HEK293 (cell line): ENCODE data around the gene EMC9.

Experiments
- CTCF ChIA-PET: fragments of 350-600 bp; formaldehyde crosslinking; extraction: SDS; loops from one replicate; lab custom pipeline; 2021; ENCODE audit warnings: antibody characterized with exemption; lab: Yijun Ruan, JAX
- POLR2A ChIA-PET: fragments of 300-600 bp; formaldehyde crosslinking; extraction: SDS; loops from one replicate; lab custom pipeline; 2020; ENCODE audit warnings: antibody characterized with exemption, inconsistent platforms; lab: Yijun Ruan, JAX
- H3K27ac ChIP-seq: fragments of 200-500 bp; sonication (Bioruptor generic); 2 replicates; pipeline ENCODE4 v1.5.1; 2014; ENCODE audit warnings: low read depth, low read length, control low read depth, inconsistent platforms; ENCODE audit errors: extremely low read depth
- H3K36me3 ChIP-seq, 2 experiments: fragments of 200-500 bp in 1 of 2; sonication (Bioruptor generic) in 1 of 2; 1 replicate in 1 of 2; 2 replicates in 1 of 2; pipeline ENCODE4 v1.5.1; 2014 to 2017; ENCODE audit warnings: inconsistent platforms in 2 of 2, low read length in 2 of 2; ENCODE audit not compliant: control insufficient read depth in 2 of 2, insufficient read depth in 1 of 2
- H3K4me1 ChIP-seq: fragments of 200-500 bp; sonication (Bioruptor generic); 2 replicates; pipeline ENCODE4 v1.5.1; 2014; ENCODE audit warnings: mild to moderate bottlenecking, low read length, inconsistent platforms; ENCODE audit not compliant: control insufficient read depth, insufficient read depth
- H3K4me3 ChIP-seq: 2 replicates; pipeline ENCODE4 v1.5.1; 2011; ENCODE audit warnings: low read depth, mild to moderate bottlenecking, control low read depth, low read length, moderate library complexity
- H3K9me3 ChIP-seq: fragments of 200-500 bp; sonication (Bioruptor generic); 2 replicates; pipeline ENCODE4 v1.5.1; 2014; ENCODE audit warnings: low read depth, low read length, inconsistent platforms; ENCODE audit not compliant: control insufficient read depth, insufficient read depth
- OVOL3 ChIP-seq: fragments of 450-650 bp; formaldehyde crosslinking; IDR thresholded peaks from 2 replicates; pipeline ENCODE4 v1.5.1; 2016; ENCODE audit warnings: missing biosample characterization, missing genetic modification characterization
- SALL2 ChIP-seq: fragments of 450-650 bp; formaldehyde crosslinking; IDR thresholded peaks from 2 replicates; pipeline ENCODE4 v1.5.0; 2017; ENCODE audit warnings: missing biosample characterization, mild to moderate bottlenecking, missing genetic modification characterization, borderline replicate concordance
- SCRT2 ChIP-seq: fragments of 450-650 bp; formaldehyde crosslinking; IDR thresholded peaks from 2 replicates; pipeline ENCODE4 v1.5.1; 2016; ENCODE audit warnings: missing biosample characterization, missing genetic modification characterization
- SETDB1 ChIP-seq: IDR thresholded peaks from one replicate; pipeline ENCODE4 v1.6.1; 2017; ENCODE audit warnings: mild to moderate bottlenecking, low read length, moderate library complexity, mixed read lengths; ENCODE audit not compliant: insufficient read length
- SP3 ChIP-seq: fragments of 450-650 bp; formaldehyde crosslinking; IDR thresholded peaks from 2 replicates; pipeline ENCODE4 v1.5.1; 2016; ENCODE audit warnings: missing biosample characterization, missing genetic modification characterization
- ZNF121 ChIP-seq: fragments of 450-650 bp; formaldehyde crosslinking; IDR thresholded peaks from 2 replicates; pipeline ENCODE4 v1.5.1; 2016; ENCODE audit warnings: missing biosample characterization, missing genetic modification characterization
- ZNF19 ChIP-seq: fragments of 450-650 bp; formaldehyde crosslinking; IDR thresholded peaks from 2 replicates; pipeline ENCODE4; 2016; ENCODE audit warnings: missing biosample characterization, missing genetic modification characterization, low read depth
- ZNF23 ChIP-seq: fragments of 450-650 bp; formaldehyde crosslinking; IDR thresholded peaks from 2 replicates; pipeline ENCODE4 v1.5.1; 2016; ENCODE audit warnings: missing biosample characterization, missing genetic modification characterization, borderline replicate concordance
- ZNF292 ChIP-seq: fragments of 450-650 bp; formaldehyde crosslinking; IDR thresholded peaks from 2 replicates; pipeline ENCODE4 v1.5.1; 2016; ENCODE audit warnings: low read depth, missing biosample characterization, missing genetic modification characterization, borderline replicate concordance
- ZNF391 ChIP-seq: fragments of 450-650 bp; formaldehyde crosslinking; IDR thresholded peaks from 2 replicates; pipeline ENCODE4 v1.5.1; 2016; ENCODE audit warnings: low read depth, missing biosample characterization, missing genetic modification characterization, borderline replicate concordance
- ZNF404 ChIP-seq: fragments of 450-650 bp; formaldehyde crosslinking; IDR thresholded peaks from 2 replicates; pipeline ENCODE4 v1.5.1; 2017; ENCODE audit warnings: missing biosample characterization, missing genetic modification characterization
- ZNF549 ChIP-seq: fragments of 450-650 bp; IDR thresholded peaks from 2 replicates; pipeline ENCODE4 v1.5.1; 2018; ENCODE audit warnings: missing biosample characterization, missing genetic modification characterization, mild to moderate bottlenecking, inconsistent platforms, moderate library complexity
- ZNF555 ChIP-seq: fragments of 450-650 bp; formaldehyde crosslinking; conservative IDR thresholded peaks from 2 replicates; pipeline ENCODE4 v1.5.1; 2017; ENCODE audit warnings: missing biosample characterization, mild to moderate bottlenecking, missing genetic modification characterization, inconsistent platforms
- ZNF600 ChIP-seq: fragments of 450-650 bp; formaldehyde crosslinking; IDR thresholded peaks from 2 replicates; pipeline ENCODE4 v1.5.1; 2016; ENCODE audit warnings: missing biosample characterization, missing genetic modification characterization
- ZNF768 ChIP-seq: fragments of 450-650 bp; formaldehyde crosslinking; IDR thresholded peaks from 2 replicates; pipeline ENCODE4 v1.5.1; 2018; ENCODE audit warnings: missing biosample characterization, mild to moderate bottlenecking, missing genetic modification characterization
- TF ChIP-seq, protein P1 (sequence below): fragments of 450-650 bp; formaldehyde crosslinking; IDR thresholded peaks from 2 replicates; pipeline ENCODE4 v1.5.1; 2016; ENCODE audit warnings: missing biosample characterization, missing genetic modification characterization, low read depth
- TF ChIP-seq, protein P2 (sequence below): fragments of 450-650 bp; formaldehyde crosslinking; IDR thresholded peaks from 2 replicates; pipeline ENCODE4 v1.5.1; 2017; ENCODE audit warnings: missing biosample characterization, missing genetic modification characterization
- TF ChIP-seq, protein P3 (sequence below): fragments of 450-650 bp; formaldehyde crosslinking; IDR thresholded peaks from 2 replicates; pipeline ENCODE4 v1.5.1; 2016; ENCODE audit warnings: missing biosample characterization, missing genetic modification characterization
- TF ChIP-seq, protein P4 (sequence below): fragments of 450-650 bp; formaldehyde crosslinking; IDR thresholded peaks from 2 replicates; pipeline ENCODE4 v1.5.1; 2016; ENCODE audit warnings: missing biosample characterization, missing genetic modification characterization, low read depth

EMC9 gene

DNA sequence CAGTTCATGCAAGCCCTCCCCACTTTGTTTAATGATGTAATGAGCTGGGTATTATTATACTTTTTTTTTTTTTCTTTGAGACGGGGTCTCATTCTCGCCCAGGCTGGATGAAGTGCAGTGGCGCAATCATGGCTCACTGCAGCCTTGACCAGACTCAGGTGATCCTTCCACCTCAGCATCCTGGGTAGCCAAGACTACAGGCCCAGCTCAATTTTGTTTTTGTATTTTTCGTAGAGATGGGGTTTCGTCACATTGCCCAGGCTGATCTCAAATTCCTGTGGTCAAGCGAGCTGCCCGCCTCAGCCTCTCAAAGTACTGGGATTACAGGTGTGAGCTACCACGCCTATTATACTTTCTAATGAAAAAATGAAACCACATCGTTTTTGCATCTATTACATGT is 31.3 kb downstream of the EMC9 start:
- CTCF ChIA-PET: interaction anchor here (0.6 to 8.9 kb wide), 13 partner anchors 9 to 821 kb away, joined by 3 to 163 read pairs (median 5); partner anchors contain the start of genes IRF9 and PCK2
- H3K4me1 ChIP-seq: no peaks in the 10 kb centered on the region
- H3K9me3 ChIP-seq: no peaks in the 10 kb centered on the region
- no peak overlapping the region for H3K27ac ChIP-seq
- TF ChIP-seq, protein P1, sequence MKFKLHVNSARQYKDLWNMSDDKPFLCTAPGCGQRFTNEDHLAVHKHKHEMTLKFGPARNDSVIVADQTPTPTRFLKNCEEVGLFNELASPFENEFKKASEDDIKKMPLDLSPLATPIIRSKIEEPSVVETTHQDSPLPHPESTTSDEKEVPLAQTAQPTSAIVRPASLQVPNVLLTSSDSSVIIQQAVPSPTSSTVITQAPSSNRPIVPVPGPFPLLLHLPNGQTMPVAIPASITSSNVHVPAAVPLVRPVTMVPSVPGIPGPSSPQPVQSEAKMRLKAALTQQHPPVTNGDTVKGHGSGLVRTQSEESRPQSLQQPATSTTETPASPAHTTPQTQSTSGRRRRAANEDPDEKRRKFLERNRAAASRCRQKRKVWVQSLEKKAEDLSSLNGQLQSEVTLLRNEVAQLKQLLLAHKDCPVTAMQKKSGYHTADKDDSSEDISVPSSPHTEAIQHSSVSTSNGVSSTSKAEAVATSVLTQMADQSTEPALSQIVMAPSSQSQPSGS (tag by site-specific recombination): 0 out of 2 replicates have a peak, but pooled peaks have one; percentile 34
- TF ChIP-seq SALL2 (no peak), ZNF549 (tag by site-specific recombination) (no peak), SP3 (tag by site-specific recombination) (no peak), ZNF768 (tag by site-specific recombination) (no peak), ZNF404 (tag by site-specific recombination) (no peak)
- H3K4me3 ChIP-seq: no peak overlapping the region
- POLR2A ChIA-PET: interaction anchor here (0.5 to 7.1 kb wide), 7 partner anchors 12 to 399 kb away, joined by 3 to 56 read pairs (median 5); partner anchors contain the start of genes EMC9, PCK2 and PSME1
- H3K36me3 ChIP-seq: no peaks in the 10 kb centered on the region

DNA sequence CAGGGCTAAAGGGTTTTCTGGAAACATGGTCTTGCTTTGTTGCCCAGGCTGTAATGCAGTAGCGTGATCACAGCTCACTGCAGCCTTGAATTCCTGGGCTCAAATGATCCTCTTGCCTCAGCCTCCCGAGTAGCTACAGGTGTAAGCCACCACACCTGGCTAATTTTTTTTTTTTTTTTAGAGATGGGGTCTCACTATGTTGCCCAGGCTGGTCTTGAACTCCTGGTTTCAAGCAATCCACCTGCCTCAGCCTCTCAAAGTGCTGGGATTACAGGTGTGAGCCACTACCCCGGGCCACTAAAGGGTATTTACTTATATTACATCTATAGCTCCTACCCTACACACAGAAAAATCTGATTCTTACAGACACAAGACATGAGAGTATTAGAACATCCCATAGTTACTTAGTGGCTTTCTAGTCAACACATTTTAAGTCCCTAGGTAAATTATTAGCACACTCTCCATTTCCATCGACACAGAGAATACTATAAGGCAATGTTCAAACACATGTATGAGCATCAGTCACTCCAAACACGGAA is 33.0 kb downstream of the EMC9 start:
- ChIA-PET CTCF (interaction anchor here (0.6 to 8.9 kb wide), 32 partner anchors 8 to 476 kb away, joined by 3 to 163 read pairs (median 4); partner anchors contain the start of genes CARMIL3, CHMP4A, EMC9 and IRF9), POLR2A (interaction anchor here (0.8 to 7.1 kb wide), 9 partner anchors 14 to 80 kb away, joined by 3 to 56 read pairs (median 5); partner anchors contain the start of genes EMC9, IPO4, IRF9 and PCK2)
- no peak overlapping the region for H3K4me3 ChIP-seq
- no peak overlapping the region for H3K27ac ChIP-seq
- H3K9me3 ChIP-seq: no peaks in the 10 kb centered on the region
- H3K36me3 ChIP-seq: peaks cover 0 to 7% of the 10 kb centered on the region in 2 experiments; a peak in 2 of 3 replicates
- peak; percentile 93 for TF ChIP-seq ZNF121 (tag by site-specific recombination)
- no peak for TF ChIP-seq SCRT2 (tag by site-specific recombination)
- no peak for TF ChIP-seq SETDB1
- no peaks in the 10 kb centered on the region for H3K4me1 ChIP-seq

DNA sequence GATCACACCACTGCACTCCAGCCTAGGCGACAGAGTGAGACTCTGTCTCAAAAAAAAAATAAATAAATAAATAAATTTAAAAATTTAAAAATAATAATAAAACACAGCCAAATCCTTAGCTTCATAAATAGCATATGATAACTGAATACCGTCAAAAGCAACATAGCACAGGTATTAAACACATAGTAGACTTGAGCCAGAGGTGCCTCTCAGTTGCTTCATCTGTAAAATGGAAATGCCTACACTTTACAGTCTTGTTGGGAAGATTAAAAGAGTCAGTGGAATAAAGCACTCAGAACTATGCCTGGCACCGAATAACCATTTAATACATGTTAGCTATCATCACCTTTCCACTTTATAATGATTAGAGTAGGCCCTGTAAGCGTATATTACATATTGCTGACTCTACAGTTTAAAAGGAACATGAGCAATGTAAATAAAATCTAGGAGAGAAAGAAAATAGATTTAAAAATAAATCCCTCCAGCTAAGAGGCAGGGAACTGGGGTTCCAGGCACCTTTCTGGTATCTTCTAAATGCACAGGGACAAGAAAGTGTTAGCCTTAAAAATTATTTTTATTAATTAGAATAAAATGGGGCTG is 34.6 kb downstream of the EMC9 start:
- CTCF ChIA-PET: interaction anchor here (1.1 to 8.9 kb wide), 7 partner anchors 13 to 54 kb away, joined by 3 to 163 read pairs (median 5); partner anchors contain the start of genes IRF9, PCK2 and RNF31
- no peak for TF ChIP-seq ZNF555 (tag by site-specific recombination)
- TF ChIP-seq, protein P2, sequence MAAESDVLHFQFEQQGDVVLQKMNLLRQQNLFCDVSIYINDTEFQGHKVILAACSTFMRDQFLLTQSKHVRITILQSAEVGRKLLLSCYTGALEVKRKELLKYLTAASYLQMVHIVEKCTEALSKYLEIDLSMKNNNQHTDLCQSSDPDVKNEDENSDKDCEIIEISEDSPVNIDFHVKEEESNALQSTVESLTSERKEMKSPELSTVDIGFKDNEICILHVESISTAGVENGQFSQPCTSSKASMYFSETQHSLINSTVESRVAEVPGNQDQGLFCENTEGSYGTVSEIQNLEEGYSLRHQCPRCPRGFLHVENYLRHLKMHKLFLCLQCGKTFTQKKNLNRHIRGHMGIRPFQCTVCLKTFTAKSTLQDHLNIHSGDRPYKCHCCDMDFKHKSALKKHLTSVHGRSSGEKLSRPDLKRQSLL (tag by site-specific recombination): no peak
- TF ChIP-seq ZNF23 (tag by site-specific recombination): no peak
- no peak for TF ChIP-seq ZNF292 (tag by site-specific recombination)
- TF ChIP-seq ZNF600: no peak
- no peak for TF ChIP-seq ZNF391
- TF ChIP-seq ZNF19 (tag by site-specific recombination): no peak
- TF ChIP-seq, protein P3, sequence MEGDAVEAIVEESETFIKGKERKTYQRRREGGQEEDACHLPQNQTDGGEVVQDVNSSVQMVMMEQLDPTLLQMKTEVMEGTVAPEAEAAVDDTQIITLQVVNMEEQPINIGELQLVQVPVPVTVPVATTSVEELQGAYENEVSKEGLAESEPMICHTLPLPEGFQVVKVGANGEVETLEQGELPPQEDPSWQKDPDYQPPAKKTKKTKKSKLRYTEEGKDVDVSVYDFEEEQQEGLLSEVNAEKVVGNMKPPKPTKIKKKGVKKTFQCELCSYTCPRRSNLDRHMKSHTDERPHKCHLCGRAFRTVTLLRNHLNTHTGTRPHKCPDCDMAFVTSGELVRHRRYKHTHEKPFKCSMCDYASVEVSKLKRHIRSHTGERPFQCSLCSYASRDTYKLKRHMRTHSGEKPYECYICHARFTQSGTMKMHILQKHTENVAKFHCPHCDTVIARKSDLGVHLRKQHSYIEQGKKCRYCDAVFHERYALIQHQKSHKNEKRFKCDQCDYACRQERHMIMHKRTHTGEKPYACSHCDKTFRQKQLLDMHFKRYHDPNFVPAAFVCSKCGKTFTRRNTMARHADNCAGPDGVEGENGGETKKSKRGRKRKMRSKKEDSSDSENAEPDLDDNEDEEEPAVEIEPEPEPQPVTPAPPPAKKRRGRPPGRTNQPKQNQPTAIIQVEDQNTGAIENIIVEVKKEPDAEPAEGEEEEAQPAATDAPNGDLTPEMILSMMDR (tag by site-specific recombination): no peak
- no peak for TF ChIP-seq OVOL3 (tag by site-specific recombination)
- TF ChIP-seq, protein P4, sequence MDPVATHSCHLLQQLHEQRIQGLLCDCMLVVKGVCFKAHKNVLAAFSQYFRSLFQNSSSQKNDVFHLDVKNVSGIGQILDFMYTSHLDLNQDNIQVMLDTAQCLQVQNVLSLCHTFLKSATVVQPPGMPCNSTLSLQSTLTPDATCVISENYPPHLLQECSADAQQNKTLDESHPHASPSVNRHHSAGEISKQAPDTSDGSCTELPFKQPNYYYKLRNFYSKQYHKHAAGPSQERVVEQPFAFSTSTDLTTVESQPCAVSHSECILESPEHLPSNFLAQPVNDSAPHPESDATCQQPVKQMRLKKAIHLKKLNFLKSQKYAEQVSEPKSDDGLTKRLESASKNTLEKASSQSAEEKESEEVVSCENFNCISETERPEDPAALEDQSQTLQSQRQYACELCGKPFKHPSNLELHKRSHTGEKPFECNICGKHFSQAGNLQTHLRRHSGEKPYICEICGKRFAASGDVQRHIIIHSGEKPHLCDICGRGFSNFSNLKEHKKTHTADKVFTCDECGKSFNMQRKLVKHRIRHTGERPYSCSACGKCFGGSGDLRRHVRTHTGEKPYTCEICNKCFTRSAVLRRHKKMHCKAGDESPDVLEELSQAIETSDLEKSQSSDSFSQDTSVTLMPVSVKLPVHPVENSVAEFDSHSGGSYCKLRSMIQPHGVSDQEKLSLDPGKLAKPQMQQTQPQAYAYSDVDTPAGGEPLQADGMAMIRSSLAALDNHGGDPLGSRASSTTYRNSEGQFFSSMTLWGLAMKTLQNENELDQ: no peak
- TF ChIP-seq, all 188 proteins: peak for 0
- Histone ChIP-seq H3K4me3 (no peak overlapping the region), H3K4me1 (no peaks in the 10 kb centered on the region), H3K36me3 (peaks cover 0 to 19% of the 10 kb centered on the region in 2 experiments; a peak in 2 of 3 replicates), H3K27ac (no peak overlapping the region), H3K9me3 (no peaks in the 10 kb centered on the region)
- POLR2A ChIA-PET: interaction anchor here (1.2 to 7.1 kb wide), 2 partner anchors 12 to 49 kb away, joined by 5 to 56 read pairs; partner anchors contain the start of gene PCK2
